NCI-H2107 treated with DMSO at 0.1 percent for 48 hours (cell line): ENCODE measurements around the gene ZNF414.

ENCODE experiments used
- DNase-seq: peaks from one replicate; lab custom pipeline; 2025; ENCODE audit not compliant: unreplicated experiment; lab: John Stamatoyannopoulos, UW

Gene ZNF414

DNA sequence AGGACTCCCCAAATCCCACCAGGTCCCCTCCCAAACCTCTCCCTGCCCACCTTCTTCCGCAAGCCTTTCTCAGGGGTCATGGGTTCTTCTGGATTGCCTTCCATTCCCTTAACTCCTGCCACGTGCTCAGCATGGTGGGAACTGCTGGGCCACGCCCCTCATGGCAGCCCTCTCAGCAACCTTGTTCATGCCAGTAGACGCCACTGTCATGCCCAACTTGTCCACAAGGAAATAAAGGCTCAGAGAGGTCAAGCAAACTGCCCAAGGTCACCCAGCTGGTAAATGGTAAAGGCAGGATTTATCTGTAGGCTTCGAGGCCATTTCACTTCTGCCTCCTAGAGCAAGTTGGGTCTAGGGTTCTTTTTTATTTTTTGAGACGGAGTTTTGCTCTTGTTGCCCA is 22.4 kb downstream of the ZNF414 start:
- no peak for DNase-seq

DNA sequence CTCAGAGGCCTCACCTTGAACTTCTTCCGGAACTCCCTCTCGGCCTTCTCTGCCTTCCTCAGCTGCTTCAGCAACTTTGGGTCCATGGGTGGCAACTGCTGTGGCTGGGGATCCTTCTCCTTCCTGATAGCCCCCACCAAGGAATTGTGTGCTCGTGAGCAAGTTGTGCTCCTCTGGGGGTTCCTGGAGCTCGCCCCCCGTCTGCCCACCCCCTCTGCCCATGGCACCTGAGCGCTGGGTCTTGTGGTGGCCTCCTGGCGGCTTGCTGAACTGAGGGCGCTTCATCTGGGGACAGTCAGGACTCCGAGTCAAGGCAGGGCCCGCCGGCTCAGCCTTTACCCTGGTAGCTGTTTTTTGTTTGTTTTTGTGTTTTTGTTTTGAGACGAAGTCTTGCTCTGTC is 23.1 kb downstream of the ZNF414 start:
- DNase-seq = no peak

DNA sequence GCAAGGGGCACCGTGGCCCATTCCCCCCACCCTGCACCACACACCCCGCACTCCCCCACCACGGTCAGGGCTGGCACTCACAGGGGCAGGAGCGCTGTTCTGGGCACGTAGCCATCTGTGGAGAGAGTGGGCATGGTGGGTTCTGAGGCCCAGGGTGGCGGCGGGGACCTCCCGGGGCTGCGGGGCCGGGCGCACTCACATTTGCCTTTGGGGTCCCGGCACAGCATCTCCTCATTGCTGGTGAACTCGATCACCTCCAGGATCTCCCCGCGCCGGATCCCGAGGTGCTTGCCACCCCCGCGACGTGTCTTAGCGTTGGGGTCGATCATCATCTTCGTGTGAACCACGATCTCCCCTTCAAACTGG is 23.6 kb downstream of the ZNF414 start:
- no peak for DNase-seq

DNA sequence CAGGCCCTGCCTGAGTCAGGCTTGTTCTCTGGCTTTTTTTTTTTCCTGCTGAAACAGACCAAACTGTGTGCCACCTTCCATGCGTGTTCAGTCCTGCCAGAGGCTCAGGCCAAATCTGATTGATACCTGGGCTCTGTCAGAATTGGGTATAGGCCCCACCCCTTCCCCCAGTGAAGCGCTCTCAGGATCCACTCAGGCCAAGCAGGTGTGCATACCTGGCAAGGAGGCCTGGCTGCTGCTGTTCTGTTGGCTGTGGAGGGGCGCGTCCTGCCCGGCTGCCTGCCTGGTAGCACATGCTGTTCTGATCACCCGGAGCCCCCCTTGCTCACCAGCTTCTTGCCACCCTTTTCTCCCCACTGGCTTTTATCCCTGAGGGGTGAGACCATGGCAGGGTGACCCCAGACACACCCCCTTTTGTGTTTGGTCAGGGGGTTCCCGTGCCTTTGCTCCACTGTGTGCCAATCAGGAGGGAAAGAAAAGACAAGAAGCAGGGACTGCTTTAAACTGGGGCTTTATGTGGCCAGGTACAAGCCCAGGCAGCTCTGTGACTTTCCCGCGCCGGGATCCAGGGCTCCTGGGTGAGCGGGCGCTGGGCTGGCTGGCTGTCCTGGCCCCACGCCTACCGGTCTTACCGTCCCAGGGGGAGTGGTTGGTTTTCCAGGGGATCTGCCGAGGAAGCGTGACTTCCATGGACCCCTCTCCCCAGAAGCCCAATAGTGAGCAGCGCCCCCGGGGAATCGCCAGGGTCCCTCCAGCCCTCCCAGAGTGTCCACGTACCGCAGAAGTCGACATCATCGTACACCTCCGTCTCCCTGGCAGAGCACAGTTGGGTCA is 24.2 kb downstream of the ZNF414 start:
- DNase-seq = no peak

DNA sequence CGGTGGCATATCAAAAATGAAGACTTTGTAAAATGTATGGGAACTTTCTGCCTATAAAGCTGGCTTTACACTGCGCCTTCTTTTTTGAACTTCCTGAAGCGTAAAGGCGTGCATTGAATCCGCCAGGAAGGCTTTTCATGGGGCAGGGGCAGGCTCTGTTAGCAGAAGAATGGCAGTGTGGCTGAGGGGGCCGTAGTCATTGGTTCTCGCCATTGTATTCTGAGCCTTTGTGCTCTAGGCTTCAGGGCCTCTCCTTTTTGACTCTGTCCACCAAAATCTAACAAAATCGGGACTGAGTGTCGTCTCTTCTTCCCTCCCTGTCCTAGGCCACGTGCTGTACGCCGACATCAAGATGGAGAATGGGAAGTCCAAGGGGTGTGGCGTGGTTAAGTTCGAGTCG is 25.6 kb downstream of the ZNF414 start:
- no peak for DNase-seq

DNA sequence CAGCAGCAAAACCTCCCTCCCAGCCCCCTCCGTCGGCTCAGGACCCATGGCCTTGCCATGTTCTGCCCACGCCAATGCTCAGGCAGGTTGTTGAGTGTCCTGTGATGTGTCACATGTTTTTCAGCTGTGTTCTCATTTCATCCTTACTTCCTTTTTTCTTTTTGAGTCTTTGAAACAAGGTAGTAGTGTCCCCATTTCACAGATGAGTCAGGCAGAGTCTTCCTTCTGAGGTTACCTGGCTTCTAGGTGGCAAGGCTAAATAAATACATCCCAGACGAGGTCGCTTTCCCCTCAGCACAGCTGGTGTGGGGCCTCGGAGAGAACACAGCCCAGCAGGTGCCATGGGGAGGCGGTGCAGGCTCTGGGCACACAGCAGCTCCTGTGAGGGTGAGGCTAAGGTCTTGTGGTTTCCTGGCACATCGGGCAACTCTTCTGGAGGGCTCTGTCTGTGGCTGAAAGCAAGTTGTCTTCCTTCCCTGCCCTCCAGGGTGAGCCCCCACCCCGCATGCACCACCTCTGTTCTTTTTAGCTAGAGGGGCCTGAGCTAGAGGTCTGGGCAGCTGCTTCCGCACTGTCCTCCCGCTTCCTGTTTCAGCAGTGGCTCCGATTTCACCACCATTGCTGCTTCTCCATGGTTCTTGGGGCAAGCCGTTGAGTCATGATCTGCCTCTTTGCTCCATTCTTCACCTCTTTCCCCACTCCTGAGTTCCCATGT is 26.7 kb downstream of the ZNF414 start:
- no peak for DNase-seq

DNA sequence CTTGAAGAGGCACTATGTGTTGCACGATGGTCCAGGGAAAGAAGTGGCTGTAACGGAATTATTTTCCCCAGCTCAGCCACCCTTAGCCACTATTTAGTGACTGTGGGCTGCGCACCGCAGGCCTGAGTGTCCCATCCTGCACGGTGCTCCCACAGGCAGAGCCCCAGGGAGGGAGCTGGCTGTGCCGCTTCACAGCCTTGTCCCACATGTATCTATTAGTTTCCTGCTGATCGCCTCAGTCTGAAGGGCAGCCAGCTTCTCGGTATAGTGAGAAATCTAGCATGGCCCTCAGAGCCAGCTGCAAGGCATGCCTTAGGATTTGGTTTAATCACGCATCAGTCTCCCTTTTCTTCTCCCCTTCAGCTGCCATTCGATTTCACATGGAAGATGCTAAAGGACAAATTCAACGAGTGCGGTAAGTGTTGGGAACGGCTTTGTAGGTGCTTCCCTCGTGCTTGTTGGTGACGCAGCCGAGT is 27.3 kb downstream of the ZNF414 start:
- DNase-seq = no peak

DNA sequence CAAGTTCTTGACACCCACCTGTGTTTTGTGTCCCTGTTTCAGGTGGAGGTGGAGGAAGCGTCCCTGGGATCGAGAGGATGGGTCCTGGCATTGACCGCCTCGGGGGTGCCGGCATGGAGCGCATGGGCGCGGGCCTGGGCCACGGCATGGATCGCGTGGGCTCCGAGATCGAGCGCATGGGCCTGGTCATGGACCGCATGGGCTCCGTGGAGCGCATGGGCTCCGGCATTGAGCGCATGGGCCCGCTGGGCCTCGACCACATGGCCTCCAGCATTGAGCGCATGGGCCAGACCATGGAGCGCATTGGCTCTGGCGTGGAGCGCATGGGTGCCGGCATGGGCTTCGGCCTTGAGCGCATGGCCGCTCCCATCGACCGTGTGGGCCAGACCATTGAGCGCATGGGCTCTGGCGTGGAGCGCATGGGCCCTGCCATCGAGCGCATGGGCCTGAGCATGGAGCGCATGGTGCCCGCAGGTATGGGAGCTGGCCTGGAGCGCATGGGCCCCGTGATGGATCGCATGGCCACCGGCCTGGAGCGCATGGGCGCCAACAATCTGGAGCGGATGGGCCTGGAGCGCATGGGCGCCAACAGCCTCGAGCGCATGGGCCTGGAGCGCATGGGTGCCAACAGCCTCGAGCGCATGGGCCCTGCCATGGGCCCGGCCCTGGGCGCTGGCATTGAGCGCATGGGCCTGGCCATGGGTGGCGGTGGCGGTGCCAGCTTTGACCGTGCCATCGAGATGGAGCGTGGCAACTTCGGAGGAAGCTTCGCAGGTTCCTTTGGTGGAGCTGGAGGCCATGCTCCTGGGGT is 28.2 kb downstream of the ZNF414 start:
- no peak for DNase-seq

DNA sequence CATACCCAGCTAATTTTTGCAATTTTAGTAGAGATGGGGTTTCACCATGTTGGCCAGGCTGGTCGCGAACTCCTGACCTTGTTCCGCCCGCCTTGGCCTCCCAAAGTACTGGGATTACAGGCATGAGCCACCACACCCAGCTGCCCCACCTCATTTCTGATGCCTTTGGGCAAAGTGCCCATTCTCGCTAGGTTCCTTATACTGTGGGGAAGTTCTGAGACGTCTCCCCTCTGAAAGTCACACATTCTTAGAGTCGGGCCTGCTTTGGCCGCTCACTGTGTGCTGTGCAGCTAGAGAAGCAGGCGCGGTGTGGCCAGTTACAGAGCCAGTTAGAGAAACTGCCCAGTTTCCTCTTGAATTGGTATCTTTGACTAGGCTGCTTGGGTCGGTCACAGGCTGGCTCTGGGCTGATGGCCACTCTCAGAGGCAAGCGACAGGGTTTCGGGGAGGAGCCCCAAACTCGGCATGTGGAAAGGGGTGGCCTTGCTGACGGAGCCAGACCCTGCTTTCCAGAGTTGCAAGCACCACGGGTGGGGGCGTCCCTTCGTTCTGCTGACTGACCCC is 29.6 kb downstream of the ZNF414 start:
- no peak for DNase-seq

DNA sequence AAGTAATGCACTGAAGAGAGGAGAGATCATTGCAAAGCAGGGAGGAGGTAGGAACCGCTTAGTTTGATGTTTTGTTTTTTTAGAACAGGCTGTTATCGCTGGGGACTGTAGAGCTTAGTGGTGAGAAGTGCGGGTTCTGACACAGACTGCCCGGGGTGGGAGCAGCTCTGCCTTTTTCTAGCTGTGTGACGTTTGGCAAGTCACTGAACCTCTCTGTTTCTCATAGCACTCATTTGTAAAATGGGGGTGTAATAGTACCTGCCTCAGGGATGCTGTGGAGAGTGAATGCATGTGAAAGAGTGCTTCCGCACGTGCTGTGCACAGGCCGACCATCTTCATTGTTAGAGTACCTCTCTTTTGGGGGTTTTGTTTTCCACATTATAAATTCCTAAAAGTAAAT is 30.8 kb downstream of the ZNF414 start:
- DNase-seq = no peak

DNA sequence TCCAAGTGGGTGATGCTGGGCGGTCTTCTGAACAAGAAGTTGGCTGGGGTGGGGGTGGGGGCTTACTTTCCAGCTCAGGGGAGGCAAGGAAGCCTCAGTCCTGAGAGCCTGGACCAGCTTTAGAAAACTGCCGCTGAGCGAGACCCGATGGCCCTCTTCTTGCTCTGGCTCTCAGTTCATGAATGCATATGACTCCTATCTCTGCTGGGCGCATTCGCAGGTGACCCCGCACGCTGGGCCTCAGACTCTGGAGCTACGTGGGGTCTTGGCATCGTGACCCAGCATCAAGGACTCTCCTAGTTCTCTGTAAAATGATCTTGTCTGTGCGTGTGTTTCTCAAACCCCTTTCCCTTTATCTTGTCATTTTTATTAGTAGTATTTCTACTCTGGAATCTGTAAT is 31.3 kb downstream of the ZNF414 start:
- no peak for DNase-seq

DNA sequence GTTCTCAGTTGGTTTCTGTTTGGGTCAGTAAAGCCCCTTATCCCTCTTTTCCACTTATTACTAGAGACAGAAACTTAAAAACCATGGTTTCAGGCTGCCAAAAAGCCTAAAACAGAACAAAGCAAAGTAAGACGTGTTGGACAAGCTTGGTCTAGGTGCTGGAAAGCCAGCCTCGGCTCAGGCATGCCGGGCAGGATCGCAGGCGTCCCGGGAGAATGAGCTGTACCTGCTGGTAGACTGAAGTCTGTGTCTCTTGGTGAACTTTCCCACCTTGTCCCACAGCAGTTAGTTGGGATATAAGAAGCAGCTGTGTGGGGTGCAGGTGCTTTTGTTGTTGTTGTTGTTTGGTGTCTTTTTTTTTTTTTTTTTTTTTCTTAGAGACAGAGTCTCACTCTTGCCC is 32.4 kb downstream of the ZNF414 start:
- no peak for DNase-seq

DNA sequence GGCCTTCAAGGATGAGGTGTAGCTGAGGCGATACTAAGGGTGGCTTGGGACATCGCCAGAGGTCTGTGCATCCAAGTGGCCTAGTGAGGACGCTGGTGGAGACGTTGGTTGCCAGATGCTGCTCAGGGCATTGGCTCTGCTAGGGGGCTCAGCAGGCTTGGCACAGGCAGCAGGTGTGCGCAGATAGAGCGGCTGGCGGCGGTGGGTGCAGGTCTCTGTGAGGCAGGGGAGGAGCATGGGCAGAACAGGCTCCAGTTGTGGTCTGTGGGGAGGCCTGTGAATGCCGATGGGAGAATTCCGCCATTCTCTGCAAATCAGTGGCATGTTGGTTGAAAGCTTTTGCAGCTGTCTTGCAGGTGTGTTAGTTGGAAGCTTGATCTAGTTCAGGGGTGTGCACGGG is 32.8 kb downstream of the ZNF414 start:
- DNase-seq = no peak

DNA sequence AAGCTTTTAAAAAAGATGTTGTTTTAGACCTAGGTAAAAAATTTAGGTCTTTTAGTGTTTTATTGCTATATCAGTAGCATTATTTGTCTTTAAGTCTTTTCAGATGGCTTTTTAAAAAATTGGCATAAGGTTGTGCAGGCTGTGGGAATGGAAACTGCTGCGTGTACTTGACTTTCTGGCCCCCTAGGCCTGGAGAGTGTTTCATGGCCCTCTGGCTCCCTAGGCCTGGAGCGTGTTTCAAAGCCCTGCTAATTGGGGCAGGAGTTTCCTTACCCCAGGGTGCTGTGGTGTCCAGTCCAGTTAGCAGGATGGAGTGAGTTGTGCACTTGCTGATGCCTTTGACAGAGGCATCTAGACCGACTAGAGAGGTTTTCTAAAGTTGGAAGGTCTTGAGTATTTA is 35.4 kb downstream of the ZNF414 start:
- no peak for DNase-seq

DNA sequence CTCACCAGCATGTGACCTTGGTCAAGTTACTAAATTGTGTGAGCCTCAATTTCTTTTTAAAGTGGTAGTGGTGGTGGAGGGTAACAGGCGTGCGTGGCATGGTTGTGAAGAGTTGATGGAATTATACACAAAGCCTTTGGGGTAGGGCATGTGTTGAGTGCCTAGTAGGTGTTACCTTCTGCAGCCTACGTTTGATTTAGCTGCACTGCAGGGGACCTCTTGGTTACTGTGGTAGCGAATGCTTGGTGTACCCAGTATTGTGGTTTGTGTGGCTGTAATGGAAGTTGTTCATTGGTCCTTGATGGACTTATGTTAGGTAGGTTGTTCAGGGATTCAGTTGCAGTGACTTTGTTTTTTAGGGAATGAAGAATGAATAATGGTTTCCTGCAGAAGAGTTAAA is 36.1 kb downstream of the ZNF414 start:
- no peak for DNase-seq

DNA sequence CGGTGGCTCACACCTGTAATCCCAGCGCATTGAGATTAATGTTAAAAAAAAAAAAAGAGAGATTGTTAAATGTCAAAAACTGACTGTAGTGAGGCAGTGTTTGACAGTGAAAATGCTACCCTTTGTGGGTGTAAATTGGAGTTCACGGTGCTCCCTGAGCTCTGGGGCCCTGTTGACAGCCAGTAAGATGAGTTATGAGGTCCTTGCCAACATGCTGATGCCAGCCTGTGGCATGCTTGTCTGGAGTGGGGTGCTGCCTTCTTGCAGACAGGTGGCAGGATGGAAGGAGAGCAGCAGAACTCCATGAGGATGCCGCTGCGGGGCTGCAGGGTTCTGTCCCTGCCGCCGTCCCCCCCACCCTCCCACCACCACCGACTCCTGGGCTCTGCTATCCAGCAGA is 37.4 kb downstream of the ZNF414 start:
- DNase-seq = no peak

DNA sequence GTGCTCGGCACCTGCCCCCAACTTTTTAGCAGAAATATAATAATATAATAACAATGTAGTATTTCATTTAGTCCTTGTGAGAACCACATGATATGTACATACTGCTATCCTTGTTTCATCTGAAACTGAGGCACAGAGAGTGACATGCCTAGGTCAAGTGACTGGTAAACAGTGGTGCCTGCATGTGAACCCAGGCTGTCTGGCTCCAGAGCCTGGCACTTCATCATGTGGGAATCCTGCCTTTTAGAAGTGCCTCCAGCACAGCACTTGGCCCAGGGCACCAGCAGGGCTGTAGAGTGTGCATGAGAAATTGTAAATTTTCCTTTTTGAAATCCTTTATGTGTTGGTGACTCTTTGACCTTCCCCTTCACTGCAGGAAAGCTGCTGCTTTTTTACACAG is 39.0 kb downstream of the ZNF414 start:
- no peak for DNase-seq

DNA sequence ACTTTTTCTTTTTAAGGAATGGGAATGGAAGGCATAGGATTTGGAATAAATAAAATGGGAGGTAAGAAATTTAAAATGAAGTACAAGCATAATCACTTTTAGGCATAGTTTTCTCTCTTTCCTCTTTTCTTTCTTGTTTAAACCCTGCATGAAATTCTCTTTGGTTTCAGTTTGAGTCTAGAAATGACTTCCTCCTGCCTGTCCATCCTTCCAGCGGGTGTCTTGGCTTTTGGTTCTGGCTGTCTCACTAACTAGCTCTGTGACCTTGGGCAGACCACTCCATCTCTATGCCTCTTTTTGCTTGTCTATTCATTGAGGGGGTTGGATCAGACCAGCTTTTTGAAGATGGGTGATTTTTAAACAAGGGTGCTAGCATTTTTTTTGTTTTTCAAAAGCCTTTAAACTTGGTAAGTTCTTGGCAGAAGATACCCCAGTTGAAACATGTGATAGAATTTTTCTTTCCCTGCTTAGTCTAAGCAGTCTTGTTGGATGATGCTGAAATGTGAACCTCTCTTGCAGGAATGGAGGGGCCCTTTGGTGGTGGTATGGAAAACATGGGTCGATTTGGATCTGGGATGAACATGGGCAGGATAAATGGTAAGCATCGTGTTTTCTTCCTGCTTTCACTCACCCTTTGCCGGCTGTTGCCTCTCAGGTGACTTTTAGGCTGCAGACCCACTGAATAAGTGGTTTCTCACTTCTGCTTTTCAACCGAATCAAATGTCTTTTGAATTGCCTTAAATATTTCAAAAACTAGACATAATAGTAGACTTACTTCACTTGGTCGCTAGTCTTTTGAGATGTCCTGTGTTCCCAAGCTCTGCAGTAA is 40.1 kb downstream of the ZNF414 start:
- no peak for DNase-seq

DNA sequence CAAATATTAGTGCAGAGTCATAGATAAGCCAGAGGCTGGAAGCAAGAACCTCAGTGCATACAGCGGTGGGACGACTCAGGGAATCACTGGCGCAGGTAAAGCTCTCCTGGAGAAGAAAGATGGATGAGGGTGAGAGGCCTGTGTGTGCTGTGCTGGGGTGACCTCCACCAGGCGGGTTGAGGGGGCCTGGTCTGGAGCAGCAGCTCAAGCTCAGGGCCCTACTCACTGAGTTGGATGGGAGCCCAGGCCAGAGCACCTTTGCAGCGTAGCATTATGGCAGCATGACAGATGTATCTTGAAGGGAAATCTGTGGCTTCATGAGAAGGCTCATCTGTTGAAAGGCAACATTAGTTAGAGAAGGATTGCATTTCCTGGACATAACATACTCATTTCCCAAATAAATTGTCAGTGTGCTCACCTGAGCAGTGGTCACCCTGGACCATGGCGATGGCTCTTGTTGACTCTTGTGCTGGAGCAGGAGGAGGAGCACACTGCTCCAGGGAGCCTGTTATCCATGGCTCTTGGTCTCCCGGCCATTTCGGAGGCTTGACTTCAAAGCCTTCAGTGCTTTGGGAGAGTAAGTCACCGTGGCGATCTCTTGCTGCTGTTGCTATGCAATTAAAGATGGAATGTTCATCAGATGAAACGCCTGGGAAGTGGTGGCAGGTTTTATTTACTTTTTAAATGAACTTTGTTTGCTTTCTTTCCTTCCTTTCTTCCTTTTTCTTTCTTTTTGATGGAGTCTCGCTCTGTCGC is 44.2 kb downstream of the ZNF414 start:
- DNase-seq = no peak
